NK-92 (cell line): ENCODE measurements around the gene PDIA6.
"Not testable (repeated sequence)": the region's sequence is repeated elsewhere in the genome, so short reads cannot be mapped to it uniquely, and the experiment has no call there.

ENCODE experiments used
- DNase-seq: peaks from one replicate; lab custom pipeline; 2025; ENCODE audit not compliant: unreplicated experiment; lab: John Stamatoyannopoulos, UW

The PDIA6 gene

DNA sequence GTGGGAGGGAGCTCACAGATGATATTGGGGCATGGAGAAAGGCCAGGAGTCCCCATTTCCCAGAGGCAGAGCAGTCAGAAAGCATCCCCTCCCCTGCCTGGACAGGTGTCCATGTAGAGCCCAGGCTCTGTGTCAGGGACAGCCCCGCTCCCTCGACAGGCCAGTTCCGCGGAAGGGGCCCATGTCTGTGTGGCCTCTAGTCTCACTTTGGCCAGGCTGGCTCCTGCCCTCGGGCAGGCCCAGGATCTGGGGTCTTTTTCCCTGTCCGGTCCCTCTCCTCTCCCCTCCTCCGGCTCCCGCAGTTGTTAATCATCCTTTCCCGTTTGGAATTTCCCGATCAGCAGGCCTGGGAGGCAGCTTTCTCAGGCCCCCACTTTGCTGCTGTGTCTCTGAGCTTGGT lies 20.4 kb upstream of the PDIA6 start:
- DNase-seq, result no peak

DNA sequence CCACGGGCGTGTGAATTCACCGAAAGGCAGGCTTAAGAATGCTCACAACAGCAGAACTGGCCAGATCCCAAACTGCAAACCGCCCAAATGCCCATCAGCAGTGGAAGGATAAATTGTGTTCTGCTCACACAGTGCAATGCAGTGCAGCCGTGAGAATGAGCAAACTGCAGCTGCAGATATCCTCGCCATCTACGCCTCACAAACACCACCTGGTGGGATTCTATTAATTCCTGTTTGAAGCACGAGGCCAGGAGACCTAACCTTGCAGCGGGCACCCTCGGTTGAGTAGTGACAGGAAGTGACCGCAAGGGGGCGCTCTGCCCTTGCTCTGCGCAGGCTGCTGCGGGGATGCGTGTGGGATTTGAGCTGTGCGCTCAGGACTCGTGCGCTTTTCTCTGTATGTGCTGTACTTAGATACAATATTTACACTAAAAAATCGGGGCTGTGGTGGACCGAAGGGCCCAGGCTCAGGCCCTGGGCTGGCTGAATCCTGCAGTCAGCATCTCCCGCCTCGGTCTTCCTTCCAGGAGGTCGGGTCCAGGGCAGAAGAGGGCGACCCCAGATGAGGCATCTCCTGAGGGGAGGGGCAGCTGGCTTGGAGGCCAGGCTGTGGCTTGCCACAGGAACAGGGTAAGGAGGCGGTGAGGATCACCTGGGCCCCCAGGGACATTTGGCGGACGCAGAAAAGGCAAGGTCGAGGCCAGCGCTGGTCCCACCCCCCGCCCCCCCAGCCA lies 19.8 kb upstream of the PDIA6 start:
- DNase-seq, result no peak

DNA sequence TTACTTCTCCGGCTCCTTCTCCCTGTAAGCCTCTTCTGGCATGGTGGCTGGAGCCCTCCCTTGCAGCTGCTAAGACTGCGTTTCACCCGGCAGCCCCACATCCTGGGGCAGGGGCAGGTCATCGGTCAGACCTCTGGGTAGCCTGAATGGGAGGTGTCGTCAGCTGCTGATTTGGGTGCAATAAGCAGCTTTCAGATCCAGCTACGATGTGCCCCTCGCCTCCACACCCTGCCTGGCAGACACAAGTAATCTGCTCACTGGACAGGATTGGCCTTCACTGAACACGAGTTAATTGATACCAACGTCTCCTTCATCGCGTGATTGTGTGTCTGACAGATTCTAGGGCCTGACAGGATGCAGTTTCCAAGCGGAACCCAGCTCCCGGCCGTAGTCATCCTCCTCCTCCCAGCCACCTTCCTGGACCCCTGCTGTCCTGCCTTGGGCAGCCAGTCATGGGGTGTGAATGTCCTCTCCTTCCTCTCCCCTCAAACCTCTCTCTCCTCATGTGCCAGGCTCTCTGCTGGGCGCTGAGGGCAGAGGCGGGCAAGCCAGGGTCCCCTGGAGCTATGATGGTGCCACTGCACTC lies 18.9 kb upstream of the PDIA6 start:
- DNase-seq, result no peak

GRCh38 chr2:10830641-10831399 lies 18.2 kb upstream of the PDIA6 start:
- DNase-seq, result no peak

DNA sequence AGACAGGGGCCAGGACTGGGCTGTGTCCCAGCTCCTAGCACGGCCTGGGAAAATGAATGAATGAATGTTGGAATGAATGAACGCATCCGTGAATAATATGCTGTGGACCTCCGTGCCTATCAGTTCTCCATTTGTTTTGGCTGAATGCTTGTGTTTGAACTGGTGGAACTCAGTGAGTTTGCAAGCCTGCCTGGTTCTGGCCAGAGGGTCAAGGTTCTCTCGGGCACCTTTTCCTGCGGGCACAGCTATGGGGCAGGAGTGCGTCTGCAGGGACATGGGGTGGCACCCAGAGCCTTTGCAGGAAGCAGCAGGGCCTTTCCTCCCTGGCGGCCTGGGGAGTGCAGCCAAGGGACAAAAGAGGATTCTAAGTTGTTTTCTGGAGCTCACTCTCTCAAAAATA lies 17.6 kb upstream of the PDIA6 start:
- DNase-seq, result no peak

GRCh38 chr2:10829299-10829698 lies 16.7 kb upstream of the PDIA6 start:
- DNase-seq, result no peak

DNA sequence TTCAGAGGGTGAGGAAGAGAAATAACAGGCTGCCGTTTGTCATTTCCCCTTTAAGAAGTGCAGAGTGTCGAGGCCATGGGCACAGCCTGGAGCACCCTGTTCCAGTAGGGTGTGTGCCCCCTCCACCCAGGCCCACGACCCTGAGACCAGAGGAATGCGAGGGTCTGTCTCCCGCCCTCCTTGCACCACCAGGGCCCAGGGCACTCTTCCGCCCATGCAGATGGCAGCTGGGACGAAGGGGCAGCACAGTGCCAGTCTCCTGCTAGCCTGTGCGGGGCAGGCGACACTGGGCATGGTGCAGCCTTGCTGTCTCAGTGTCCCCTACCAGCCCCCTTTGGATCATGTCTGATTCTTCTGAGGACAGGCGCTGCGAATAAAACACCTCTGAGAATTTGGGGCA lies 15.8 kb upstream of the PDIA6 start:
- DNase-seq, result no peak

GRCh38 chr2:10826625-10827024 lies 14.0 kb upstream of the PDIA6 start:
- no peak for DNase-seq

GRCh38 chr2:10826026-10826425 lies 13.4 kb upstream of the PDIA6 start:
- DNase-seq, result no peak

GRCh38 chr2:10824191-10824590 lies 11.6 kb upstream of the PDIA6 start:
- DNase-seq, result no peak

- DNase-seq, result no peak
Measured at GRCh38 chr2:10820978-10821695, 8.6 kb upstream of the PDIA6 start.

DNA sequence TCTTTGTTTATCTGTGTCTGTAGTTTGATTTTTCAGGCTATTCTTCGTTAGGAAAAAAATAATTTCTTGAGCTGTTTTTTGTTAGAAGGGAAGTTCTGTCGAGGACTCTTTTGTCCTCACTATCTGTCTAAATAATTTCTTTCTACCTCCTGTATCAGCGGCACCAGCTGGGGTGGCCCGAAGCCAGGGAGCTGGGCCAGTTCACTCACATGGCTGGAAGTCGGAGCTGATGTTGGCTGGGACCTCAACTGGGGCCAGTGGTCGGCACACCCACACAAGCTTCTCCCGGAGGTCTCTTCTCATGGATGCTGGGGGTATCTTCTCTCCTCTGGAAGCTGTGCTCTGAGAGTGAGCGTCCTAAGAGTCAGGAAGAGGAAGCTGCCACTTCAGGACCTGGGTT lies 8.0 kb upstream of the PDIA6 start:
- DNase-seq, result no peak

GRCh38 chr2:10819714-10820314 lies 7.2 kb upstream of the PDIA6 start:
- no peak for DNase-seq

GRCh38 chr2:10818984-10819383 lies 6.4 kb upstream of the PDIA6 start:
- DNase-seq, result no peak

DNA sequence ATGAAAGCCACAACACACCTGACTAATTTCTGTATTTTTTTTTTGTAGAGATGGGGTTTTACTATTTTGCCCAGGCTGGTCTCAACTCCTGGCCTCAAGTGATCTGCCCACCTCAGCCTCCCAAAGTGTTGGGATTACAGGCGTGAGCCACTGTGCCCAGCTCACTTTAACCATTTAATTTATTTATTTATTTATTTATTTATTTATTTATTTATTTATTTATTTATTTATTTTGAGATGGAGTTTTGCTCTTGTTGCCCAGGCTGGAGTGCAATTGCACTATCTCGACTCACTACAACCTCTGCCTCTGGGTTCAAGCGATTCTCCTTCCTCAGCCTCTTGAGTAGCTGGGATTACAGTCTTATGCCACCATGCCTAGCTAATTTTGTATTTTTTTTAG lies 5.7 kb upstream of the PDIA6 start:
- DNase-seq, result not testable (repeated sequence)

DNA sequence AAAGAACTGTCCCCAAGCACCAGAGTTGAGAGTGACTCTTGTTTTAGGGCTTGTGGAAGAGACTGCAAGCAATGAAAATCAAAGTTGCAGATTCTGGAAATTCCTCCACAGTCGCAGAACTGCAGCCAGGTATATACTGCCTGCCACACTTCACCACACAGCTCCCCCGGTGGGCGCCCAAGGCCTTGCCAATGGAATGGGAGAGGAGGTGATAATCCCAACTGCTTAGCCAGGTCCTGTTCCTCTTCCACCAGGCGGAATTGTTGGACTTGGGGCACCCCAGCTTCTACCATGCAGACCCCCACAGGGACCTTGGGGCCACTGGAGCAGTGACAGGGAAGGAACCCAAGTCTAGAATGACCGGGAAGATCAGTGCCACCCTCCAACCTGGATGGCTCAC lies 4.8 kb upstream of the PDIA6 start:
- no peak for DNase-seq

- no peak for DNase-seq
Measured at GRCh38 chr2:10814571-10815331, 2.2 kb upstream of the PDIA6 start.

DNA sequence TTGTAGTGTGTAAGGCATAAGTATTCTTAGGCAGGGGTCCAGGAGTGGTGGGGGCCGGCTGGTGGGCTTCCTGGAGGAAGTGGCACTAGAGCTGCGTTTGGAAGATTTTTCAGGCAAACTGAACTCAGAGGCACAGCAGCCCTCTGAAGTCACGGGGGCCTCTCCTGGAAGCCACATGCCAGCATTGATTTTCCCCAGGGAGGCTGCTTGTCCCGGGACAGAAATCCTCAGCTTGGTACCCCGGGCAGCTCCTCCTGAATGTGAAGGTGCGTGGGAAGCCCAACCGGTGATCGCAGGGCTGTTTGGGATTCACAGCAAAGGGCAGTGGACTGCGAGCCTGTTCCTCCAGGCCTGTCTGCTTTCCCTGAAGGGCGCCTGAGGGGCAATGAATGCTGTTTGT lies 1.6 kb upstream of the PDIA6 start:
- DNase-seq, result no peak

GRCh38 chr2:10813163-10814138 lies 866 bp upstream of the PDIA6 start:
- DNase-seq, result not testable (repeated sequence)
